ENCODE results near the gene DIP2C. TPM values are rescaled to one million over a fixed set of nuclear protein-coding genes. Genes with fewer than 3 reads are reported as not detected.

Gene DIP2C
- total RNA-seq, 1 experiment from 2014 or later = 11.0 TPM

DNA sequence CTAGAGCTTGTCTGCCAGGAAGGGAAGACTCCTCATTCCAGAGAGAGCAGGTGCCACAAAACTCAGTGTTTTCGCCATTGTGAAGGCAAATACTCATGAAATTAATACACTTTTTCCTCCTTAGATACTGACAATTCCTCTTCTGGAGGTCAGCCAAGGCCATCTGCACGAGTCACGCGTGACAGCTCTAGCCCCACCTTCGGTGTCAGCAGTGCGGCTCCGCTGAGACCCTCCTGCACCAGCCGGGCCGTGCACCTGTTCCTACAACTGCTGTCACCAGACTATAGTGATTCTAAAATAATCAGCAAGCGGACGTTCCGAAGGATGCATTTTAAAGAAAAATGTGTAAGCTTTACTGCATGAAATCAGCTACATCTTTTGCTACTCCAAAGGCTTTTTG, 127.7 kb downstream of the DIP2C start (continued):
- TF ChIP-seq, protein P1, sequence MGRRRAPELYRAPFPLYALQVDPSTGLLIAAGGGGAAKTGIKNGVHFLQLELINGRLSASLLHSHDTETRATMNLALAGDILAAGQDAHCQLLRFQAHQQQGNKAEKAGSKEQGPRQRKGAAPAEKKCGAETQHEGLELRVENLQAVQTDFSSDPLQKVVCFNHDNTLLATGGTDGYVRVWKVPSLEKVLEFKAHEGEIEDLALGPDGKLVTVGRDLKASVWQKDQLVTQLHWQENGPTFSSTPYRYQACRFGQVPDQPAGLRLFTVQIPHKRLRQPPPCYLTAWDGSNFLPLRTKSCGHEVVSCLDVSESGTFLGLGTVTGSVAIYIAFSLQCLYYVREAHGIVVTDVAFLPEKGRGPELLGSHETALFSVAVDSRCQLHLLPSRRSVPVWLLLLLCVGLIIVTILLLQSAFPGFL (CRISPR knock-in tag; IDR thresholded peaks at IDR 0.05; ENCODE audit: borderline replicate concordance) = no peak
- TF ChIP-seq MXD4 (CRISPR knock-in tag; IDR thresholded peaks at IDR 0.05; ENCODE audit: borderline replicate concordance) = no peak
- no peak for TF ChIP-seq CREB1 (CRISPR knock-in tag; IDR thresholded peaks at IDR 0.05)
- TF ChIP-seq, protein P2, sequence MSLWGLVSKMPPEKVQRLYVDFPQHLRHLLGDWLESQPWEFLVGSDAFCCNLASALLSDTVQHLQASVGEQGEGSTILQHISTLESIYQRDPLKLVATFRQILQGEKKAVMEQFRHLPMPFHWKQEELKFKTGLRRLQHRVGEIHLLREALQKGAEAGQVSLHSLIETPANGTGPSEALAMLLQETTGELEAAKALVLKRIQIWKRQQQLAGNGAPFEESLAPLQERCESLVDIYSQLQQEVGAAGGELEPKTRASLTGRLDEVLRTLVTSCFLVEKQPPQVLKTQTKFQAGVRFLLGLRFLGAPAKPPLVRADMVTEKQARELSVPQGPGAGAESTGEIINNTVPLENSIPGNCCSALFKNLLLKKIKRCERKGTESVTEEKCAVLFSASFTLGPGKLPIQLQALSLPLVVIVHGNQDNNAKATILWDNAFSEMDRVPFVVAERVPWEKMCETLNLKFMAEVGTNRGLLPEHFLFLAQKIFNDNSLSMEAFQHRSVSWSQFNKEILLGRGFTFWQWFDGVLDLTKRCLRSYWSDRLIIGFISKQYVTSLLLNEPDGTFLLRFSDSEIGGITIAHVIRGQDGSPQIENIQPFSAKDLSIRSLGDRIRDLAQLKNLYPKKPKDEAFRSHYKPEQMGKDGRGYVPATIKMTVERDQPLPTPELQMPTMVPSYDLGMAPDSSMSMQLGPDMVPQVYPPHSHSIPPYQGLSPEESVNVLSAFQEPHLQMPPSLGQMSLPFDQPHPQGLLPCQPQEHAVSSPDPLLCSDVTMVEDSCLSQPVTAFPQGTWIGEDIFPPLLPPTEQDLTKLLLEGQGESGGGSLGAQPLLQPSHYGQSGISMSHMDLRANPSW (CRISPR knock-in tag; conservative IDR thresholded peaks at IDR 0.05; ENCODE audit: low read depth) = no peak
- no peak for TF ChIP-seq JUN (CRISPR knock-in tag; IDR thresholded peaks at IDR 0.05)
- no peak for TF ChIP-seq TCF7 (CRISPR knock-in tag; IDR thresholded peaks at IDR 0.05; ENCODE audit: low read depth)

DNA sequence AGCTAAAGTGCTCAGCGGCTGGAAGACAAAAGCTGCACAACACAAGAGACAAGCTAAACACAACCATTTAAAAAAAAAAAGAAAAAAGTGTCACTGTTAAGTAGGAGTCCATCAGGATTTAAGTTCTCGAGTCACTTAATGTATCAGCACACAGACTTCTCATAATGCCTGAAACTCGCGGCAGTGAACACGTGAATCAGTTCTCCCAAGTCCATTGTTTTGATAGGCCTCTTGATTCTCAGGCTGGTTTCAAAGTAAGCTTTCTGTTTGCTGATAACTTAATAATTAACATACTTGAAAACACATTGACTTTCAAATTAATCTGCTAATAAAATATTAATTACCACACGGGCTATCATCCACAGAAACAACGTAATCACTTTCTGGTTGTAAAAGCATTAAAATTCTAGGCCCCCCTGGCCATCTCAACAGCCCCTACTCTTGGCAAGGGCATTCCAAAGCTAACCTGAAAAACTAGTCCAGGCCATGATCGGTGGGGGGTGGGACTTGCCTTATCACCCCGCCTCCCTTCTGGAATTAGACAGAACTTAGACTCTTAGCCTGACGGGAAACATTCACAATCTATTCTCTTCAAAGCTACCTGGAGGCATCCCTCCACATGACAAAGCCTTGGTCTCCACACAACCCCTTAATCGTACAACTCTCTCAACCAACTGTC, 129.0 kb downstream of the DIP2C start:
- no peak for DNase-seq (ENCODE audit: low spot score)
- H3K27ac Mint-ChIP-seq = peak overlapping the region; percentile 54; the same call in 1 of the 2 replicates
- no peaks in the 10 kb centered on the region for H3K27me3 Mint-ChIP-seq (ENCODE audit: low read depth)
- H3K9me3 Mint-ChIP-seq = peaks cover 26% of the 10 kb centered on the region
- CTCF ChIA-PET = interaction anchor here (0.7 kb wide), 1 partner anchor 550 kb away, joined by 3 read pairs; no protein-coding TSS in a partner anchor
- H3K4me3 Mint-ChIP-seq = no peak overlapping the region
- H3K4me1 Mint-ChIP-seq = peaks cover 46% of the 10 kb centered on the region
- peaks cover 13% of the 10 kb centered on the region for H3K36me3 Mint-ChIP-seq
- no peak for TF ChIP-seq ZBTB21 (CRISPR knock-in tag; IDR thresholded peaks at IDR 0.05; ENCODE audit: borderline replicate concordance)
- TF ChIP-seq, protein P3, sequence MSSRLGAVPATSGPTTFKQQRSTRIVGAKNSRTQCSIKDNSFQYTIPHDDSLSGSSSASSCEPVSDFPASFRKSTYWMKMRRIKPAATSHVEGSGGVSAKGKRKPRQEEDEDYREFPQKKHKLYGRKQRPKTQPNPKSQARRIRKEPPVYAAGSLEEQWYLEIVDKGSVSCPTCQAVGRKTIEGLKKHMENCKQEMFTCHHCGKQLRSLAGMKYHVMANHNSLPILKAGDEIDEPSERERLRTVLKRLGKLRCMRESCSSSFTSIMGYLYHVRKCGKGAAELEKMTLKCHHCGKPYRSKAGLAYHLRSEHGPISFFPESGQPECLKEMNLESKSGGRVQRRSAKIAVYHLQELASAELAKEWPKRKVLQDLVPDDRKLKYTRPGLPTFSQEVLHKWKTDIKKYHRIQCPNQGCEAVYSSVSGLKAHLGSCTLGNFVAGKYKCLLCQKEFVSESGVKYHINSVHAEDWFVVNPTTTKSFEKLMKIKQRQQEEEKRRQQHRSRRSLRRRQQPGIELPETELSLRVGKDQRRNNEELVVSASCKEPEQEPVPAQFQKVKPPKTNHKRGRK (CRISPR knock-in tag; IDR thresholded peaks at IDR 0.05; ENCODE audit: borderline replicate concordance) = no peak
- no peak for TF ChIP-seq MYBL2 (CRISPR knock-in tag; IDR thresholded peaks at IDR 0.05)
- no peak for TF ChIP-seq NFE2L1 (CRISPR knock-in tag; IDR thresholded peaks at IDR 0.05)
- TF ChIP-seq, protein P4, sequence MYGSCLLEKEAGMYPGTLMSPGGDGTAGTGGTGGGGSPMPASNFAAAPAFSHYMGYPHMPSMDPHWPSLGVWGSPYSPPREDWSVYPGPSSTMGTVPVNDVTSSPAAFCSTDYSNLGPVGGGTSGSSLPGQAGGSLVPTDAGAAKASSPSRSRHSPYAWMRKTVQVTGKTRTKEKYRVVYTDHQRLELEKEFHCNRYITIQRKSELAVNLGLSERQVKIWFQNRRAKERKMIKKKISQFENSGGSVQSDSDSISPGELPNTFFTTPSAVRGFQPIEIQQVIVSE (CRISPR knock-in tag; IDR thresholded peaks at IDR 0.05; ENCODE audit: borderline replicate concordance) = no peak
- POLR2A ChIA-PET = no interaction called here
- no peak for ATAC-seq

DNA sequence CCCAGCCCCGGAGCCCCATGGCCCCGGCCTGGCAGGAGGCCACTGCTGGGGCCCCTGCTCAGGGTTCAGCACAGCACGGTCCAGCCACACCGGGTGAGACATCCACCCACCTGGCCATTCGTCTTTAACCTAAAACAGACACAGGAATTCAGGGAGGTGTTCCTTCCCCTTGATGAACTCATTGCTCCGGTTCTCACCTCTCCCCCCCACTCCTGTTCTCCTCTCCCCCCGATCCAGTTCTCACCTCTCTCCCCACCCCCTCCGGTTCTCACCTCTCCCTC, 129.8 kb downstream of the DIP2C start:
- CTCF ChIA-PET = interaction anchor here (1.2 kb wide), 1 partner anchor 48 kb away, joined by 4 read pairs; no protein-coding TSS in a partner anchor
- POLR2A ChIA-PET = interaction anchor here (0.6 kb wide), 1 partner anchor 333 kb away, joined by 3 read pairs; no protein-coding TSS in a partner anchor
- ATAC-seq (no peak), DNase-seq (ENCODE audit: low spot score) (no peak)
- Mint-ChIP-seq H3K27me3 (ENCODE audit: low read depth) (no peaks in the 10 kb centered on the region), H3K9me3 (peaks cover 20% of the 10 kb centered on the region), H3K27ac (no peak overlapping the region), H3K4me3 (no peak overlapping the region), H3K36me3 (peaks cover 11% of the 10 kb centered on the region), H3K4me1 (peaks cover 51% of the 10 kb centered on the region)
- TF ChIP-seq, protein P5, sequence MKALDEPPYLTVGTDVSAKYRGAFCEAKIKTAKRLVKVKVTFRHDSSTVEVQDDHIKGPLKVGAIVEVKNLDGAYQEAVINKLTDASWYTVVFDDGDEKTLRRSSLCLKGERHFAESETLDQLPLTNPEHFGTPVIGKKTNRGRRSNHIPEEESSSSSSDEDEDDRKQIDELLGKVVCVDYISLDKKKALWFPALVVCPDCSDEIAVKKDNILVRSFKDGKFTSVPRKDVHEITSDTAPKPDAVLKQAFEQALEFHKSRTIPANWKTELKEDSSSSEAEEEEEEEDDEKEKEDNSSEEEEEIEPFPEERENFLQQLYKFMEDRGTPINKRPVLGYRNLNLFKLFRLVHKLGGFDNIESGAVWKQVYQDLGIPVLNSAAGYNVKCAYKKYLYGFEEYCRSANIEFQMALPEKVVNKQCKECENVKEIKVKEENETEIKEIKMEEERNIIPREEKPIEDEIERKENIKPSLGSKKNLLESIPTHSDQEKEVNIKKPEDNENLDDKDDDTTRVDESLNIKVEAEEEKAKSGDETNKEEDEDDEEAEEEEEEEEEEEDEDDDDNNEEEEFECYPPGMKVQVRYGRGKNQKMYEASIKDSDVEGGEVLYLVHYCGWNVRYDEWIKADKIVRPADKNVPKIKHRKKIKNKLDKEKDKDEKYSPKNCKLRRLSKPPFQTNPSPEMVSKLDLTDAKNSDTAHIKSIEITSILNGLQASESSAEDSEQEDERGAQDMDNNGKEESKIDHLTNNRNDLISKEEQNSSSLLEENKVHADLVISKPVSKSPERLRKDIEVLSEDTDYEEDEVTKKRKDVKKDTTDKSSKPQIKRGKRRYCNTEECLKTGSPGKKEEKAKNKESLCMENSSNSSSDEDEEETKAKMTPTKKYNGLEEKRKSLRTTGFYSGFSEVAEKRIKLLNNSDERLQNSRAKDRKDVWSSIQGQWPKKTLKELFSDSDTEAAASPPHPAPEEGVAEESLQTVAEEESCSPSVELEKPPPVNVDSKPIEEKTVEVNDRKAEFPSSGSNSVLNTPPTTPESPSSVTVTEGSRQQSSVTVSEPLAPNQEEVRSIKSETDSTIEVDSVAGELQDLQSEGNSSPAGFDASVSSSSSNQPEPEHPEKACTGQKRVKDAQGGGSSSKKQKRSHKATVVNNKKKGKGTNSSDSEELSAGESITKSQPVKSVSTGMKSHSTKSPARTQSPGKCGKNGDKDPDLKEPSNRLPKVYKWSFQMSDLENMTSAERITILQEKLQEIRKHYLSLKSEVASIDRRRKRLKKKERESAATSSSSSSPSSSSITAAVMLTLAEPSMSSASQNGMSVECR (CRISPR knock-in tag; IDR thresholded peaks at IDR 0.05; ENCODE audit: borderline replicate concordance) = no peak
- TF ChIP-seq, protein P3 (CRISPR knock-in tag; IDR thresholded peaks at IDR 0.05; ENCODE audit: borderline replicate concordance) = no peak
- no peak for TF ChIP-seq IRF2 (CRISPR knock-in tag; IDR thresholded peaks at IDR 0.05; ENCODE audit: borderline replicate concordance, low read depth)
- TF ChIP-seq TCF7 (CRISPR knock-in tag; IDR thresholded peaks at IDR 0.05; ENCODE audit: low read depth) = no peak
- TF ChIP-seq, protein P6, sequence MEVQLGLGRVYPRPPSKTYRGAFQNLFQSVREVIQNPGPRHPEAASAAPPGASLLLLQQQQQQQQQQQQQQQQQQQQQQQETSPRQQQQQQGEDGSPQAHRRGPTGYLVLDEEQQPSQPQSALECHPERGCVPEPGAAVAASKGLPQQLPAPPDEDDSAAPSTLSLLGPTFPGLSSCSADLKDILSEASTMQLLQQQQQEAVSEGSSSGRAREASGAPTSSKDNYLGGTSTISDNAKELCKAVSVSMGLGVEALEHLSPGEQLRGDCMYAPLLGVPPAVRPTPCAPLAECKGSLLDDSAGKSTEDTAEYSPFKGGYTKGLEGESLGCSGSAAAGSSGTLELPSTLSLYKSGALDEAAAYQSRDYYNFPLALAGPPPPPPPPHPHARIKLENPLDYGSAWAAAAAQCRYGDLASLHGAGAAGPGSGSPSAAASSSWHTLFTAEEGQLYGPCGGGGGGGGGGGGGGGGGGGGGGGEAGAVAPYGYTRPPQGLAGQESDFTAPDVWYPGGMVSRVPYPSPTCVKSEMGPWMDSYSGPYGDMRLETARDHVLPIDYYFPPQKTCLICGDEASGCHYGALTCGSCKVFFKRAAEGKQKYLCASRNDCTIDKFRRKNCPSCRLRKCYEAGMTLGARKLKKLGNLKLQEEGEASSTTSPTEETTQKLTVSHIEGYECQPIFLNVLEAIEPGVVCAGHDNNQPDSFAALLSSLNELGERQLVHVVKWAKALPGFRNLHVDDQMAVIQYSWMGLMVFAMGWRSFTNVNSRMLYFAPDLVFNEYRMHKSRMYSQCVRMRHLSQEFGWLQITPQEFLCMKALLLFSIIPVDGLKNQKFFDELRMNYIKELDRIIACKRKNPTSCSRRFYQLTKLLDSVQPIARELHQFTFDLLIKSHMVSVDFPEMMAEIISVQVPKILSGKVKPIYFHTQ (CRISPR knock-in tag; IDR thresholded peaks at IDR 0.05) = no peak
- TF ChIP-seq CBFB (CRISPR knock-in tag; IDR thresholded peaks at IDR 0.05; ENCODE audit: low read depth) = no peak

Measured in WTC11 (cell line).